HepG2 (cell line): ENCODE data around the gene CDC34. TPM values are rescaled to one million over a fixed set of nuclear protein-coding genes. Genes with fewer than 3 reads are reported as not detected.

Experiments
- ARID5B ChIP-seq: IDR thresholded peaks from 2 replicates; pipeline ENCODE4 v1.4.0; 2020; ENCODE audit warnings: mild to moderate bottlenecking, missing genetic modification reagents
- LCORL ChIP-seq, 2 experiments: fragments of 450-650 bp in 1 of 2; sonication (generic) in 1 of 2; formaldehyde crosslinking in 1 of 2; IDR thresholded peaks; 2 replicates each; pipeline versions ENCODE4 v1.5.0 to v1.6.1; 2017 to 2020; ENCODE audit warnings: antibody characterized with exemption in 1 of 2, missing genetic modification reagents in 1 of 2
- MYC ChIP-seq: sonication (generic); formaldehyde crosslinking; IDR thresholded peaks from 2 replicates; pipeline ENCODE4 v1.9.0; 2021; ENCODE audit warnings: missing genetic modification reagents, borderline replicate concordance
- SAFB2 ChIP-seq: sonication (generic); formaldehyde crosslinking; IDR thresholded peaks from 2 replicates; pipeline ENCODE4 v1.5.1; 2020; ENCODE audit warnings: missing genetic modification reagents, low read depth, mild to moderate bottlenecking, borderline replicate concordance
- TBX2 ChIP-seq: sonication (generic); formaldehyde crosslinking; IDR thresholded peaks from 2 replicates; pipeline ENCODE4 v1.5.0; 2020; ENCODE audit warnings: missing genetic modification reagents, mild to moderate bottlenecking, borderline replicate concordance
- THAP9 ChIP-seq: sonication (generic); formaldehyde crosslinking; IDR thresholded peaks from 2 replicates; pipeline ENCODE4; 2020; ENCODE audit warnings: missing genetic modification reagents, mild to moderate bottlenecking, borderline replicate concordance
- ZBTB44 ChIP-seq: sonication (generic); formaldehyde crosslinking; IDR thresholded peaks from 2 replicates; pipeline ENCODE4 v1.4.0; 2020; ENCODE audit warnings: missing genetic modification reagents
- ZBTB49 ChIP-seq: sonication (generic); formaldehyde crosslinking; IDR thresholded peaks from 2 replicates; pipeline ENCODE4 v1.4.0; 2020; ENCODE audit warnings: missing genetic modification reagents, borderline replicate concordance
- ZC3H13 ChIP-seq: sonication (generic); formaldehyde crosslinking; IDR thresholded peaks from 2 replicates; pipeline ENCODE4 v1.8.1; 2023; ENCODE audit warnings: mild to moderate bottlenecking, missing genetic modification reagents, moderate library complexity
- ZMAT5 ChIP-seq: sonication (generic); formaldehyde crosslinking; IDR thresholded peaks from 2 replicates; pipeline ENCODE4 v1.5.0; 2020; ENCODE audit warnings: mild to moderate bottlenecking, low read depth, missing genetic modification reagents, borderline replicate concordance
- ZNF740 ChIP-seq: sonication (generic); formaldehyde crosslinking; IDR thresholded peaks from 2 replicates; pipeline ENCODE4 v1.4.0; 2020; ENCODE audit warnings: missing genetic modification reagents
- ZNF800 ChIP-seq: sonication (generic); formaldehyde crosslinking; IDR thresholded peaks from 2 replicates; pipeline ENCODE4 v1.4.0; 2020; ENCODE audit warnings: missing genetic modification reagents
- polyA plus RNA-seq, 8 experiments: library from polyadenylated mRNA; depleted of rRNA in 3 of 8; stranded (reverse) in 7 of 8; unstranded in 1 of 8; fragments of >200 nt; fragmentation: Illumina TruSeq in 4 of 8; extraction: Trizol in 4 of 8; gene quantifications; 2 replicates each; pipeline versions ENCODE4 v1.2.1 to v1.2.3, GENCODE V29; 2011 to 2016; ENCODE audit warnings: low read depth in 4 of 8, missing spikeins in 1 of 8, mixed read lengths in 1 of 8; ENCODE audit not compliant: insufficient read depth in 1 of 8
- total RNA-seq, 5 experiments: library from RNA; depleted of rRNA; stranded (reverse); fragments of >200 nt; fragmentation: Illumina TruSeq; extraction: Trizol; gene quantifications; 2 replicates each; pipeline ENCODE4 v1.2.3, GENCODE V29; 2016; ENCODE audit warnings: low read depth in 1 of 5

CDC34 gene
- total and polyA plus RNA-seq, 2 of the 13 experiments (the other 11 are each of a cell fraction or from before 2014, with no cell fraction given): 138 to 150 TPM

GRCh38 chr19:558770-559439 lies 27.3 kb downstream of the CDC34 start (continued):
- TF ChIP-seq ZNF800 (CRISPR knock-in tag) (no peak), ARID5B (CRISPR knock-in tag) (peak; percentile 69), THAP9 (CRISPR knock-in tag) (no peak), TBX2 (CRISPR knock-in tag) (peak; percentile 36; the same call in 1 of the 2 replicates), ZMAT5 (no peak), ZBTB49 (no peak), MYC (CRISPR knock-in tag) (0 out of 2 replicates have a peak, but pooled peaks have one; percentile 16), ZBTB44 (CRISPR knock-in tag) (no peak), ZC3H13 (no peak), LCORL (IDR thresholded peaks at IDR 0.05) (no peak), LCORL (CRISPR knock-in tag; IDR thresholded peaks at IDR 0.05) (peak; percentile 99), ZNF740 (CRISPR knock-in tag) (no peak), SAFB2 (CRISPR knock-in tag) (0 out of 2 replicates have a peak, but pooled peaks have one; percentile 13)
